ENCODE data around the gene RFX3.

Gene RFX3

GRCh38 chr9:3447143-3447542 is 78.7 kb downstream of the RFX3 start:
- Histone ChIP-seq H3K27me3 (ENCODE audit: control insufficient read depth, insufficient read depth, low read length) (no peaks in the 10 kb centered on the region), H3K9me3 (ENCODE audit: control insufficient read depth, low read length) (no peaks in the 10 kb centered on the region), H3K36me3 (ENCODE audit: control insufficient read depth, insufficient read depth, low read length) (no peaks in the 10 kb centered on the region), H3K9ac (no peak overlapping the region), H3K4me3 (ENCODE audit: low read depth, low read length) (no peak overlapping the region), H3K79me2 (no peaks in the 10 kb centered on the region), H3K27ac (no peak overlapping the region), H2AFZ (no peak overlapping the region), H3K4me2 (ENCODE audit: low read length) (no peak overlapping the region), H3K4me1 (no peaks in the 10 kb centered on the region)
- TF ChIP-seq, protein P1, sequence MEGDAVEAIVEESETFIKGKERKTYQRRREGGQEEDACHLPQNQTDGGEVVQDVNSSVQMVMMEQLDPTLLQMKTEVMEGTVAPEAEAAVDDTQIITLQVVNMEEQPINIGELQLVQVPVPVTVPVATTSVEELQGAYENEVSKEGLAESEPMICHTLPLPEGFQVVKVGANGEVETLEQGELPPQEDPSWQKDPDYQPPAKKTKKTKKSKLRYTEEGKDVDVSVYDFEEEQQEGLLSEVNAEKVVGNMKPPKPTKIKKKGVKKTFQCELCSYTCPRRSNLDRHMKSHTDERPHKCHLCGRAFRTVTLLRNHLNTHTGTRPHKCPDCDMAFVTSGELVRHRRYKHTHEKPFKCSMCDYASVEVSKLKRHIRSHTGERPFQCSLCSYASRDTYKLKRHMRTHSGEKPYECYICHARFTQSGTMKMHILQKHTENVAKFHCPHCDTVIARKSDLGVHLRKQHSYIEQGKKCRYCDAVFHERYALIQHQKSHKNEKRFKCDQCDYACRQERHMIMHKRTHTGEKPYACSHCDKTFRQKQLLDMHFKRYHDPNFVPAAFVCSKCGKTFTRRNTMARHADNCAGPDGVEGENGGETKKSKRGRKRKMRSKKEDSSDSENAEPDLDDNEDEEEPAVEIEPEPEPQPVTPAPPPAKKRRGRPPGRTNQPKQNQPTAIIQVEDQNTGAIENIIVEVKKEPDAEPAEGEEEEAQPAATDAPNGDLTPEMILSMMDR (IDR thresholded peaks at IDR 0.05) = no peak

DNA sequence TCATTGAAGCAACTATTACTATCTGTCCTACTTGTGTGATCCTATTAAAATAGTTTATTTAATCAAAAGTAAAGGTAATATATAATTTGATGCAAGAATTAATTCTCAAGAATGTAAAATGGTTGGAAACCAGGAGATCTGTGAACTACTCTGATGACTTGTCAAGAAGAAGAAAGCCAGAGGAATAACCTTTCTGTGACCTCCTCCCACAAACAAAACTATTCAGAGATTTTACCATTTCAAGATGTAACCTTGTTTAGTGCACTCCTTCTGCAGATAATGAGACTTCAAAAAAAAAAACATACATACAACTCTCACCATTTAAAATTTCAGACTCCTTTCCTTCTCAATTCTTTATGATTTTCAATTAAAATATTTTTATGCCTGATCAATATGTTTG is 79.5 kb downstream of the RFX3 start:
- no peaks in the 10 kb centered on the region for H3K36me3 ChIP-seq (ENCODE audit: control insufficient read depth, insufficient read depth, low read length)
- H3K9me3 ChIP-seq (ENCODE audit: control insufficient read depth, low read length) = no peaks in the 10 kb centered on the region
- H2AFZ ChIP-seq = no peak overlapping the region
- TF ChIP-seq, protein P1 (IDR thresholded peaks at IDR 0.05) = no peak
- no peaks in the 10 kb centered on the region for H3K27me3 ChIP-seq (ENCODE audit: control insufficient read depth, insufficient read depth, low read length)
- no peak overlapping the region for H3K4me2 ChIP-seq (ENCODE audit: low read length)
- H3K79me2 ChIP-seq = no peaks in the 10 kb centered on the region
- no peak overlapping the region for H3K9ac ChIP-seq
- no peak overlapping the region for H3K27ac ChIP-seq
- H3K4me1 ChIP-seq = no peaks in the 10 kb centered on the region
- no peak overlapping the region for H3K4me3 ChIP-seq (ENCODE audit: low read depth, low read length)

GRCh38 chr9:3444016-3444415 is 81.8 kb downstream of the RFX3 start:
- H3K27ac ChIP-seq = no peak overlapping the region
- no peaks in the 10 kb centered on the region for H3K27me3 ChIP-seq (ENCODE audit: control insufficient read depth, insufficient read depth, low read length)
- no peak overlapping the region for H3K4me3 ChIP-seq (ENCODE audit: low read depth, low read length)
- TF ChIP-seq, protein P1 (IDR thresholded peaks at IDR 0.05) = no peak
- no peak overlapping the region for H3K4me2 ChIP-seq (ENCODE audit: low read length)
- H3K9ac ChIP-seq = no peak overlapping the region
- H3K4me1 ChIP-seq = no peaks in the 10 kb centered on the region
- no peak overlapping the region for H2AFZ ChIP-seq
- H3K9me3 ChIP-seq (ENCODE audit: control insufficient read depth, low read length) = no peaks in the 10 kb centered on the region
- no peaks in the 10 kb centered on the region for H3K36me3 ChIP-seq (ENCODE audit: control insufficient read depth, insufficient read depth, low read length)
- H3K79me2 ChIP-seq = no peaks in the 10 kb centered on the region

DNA sequence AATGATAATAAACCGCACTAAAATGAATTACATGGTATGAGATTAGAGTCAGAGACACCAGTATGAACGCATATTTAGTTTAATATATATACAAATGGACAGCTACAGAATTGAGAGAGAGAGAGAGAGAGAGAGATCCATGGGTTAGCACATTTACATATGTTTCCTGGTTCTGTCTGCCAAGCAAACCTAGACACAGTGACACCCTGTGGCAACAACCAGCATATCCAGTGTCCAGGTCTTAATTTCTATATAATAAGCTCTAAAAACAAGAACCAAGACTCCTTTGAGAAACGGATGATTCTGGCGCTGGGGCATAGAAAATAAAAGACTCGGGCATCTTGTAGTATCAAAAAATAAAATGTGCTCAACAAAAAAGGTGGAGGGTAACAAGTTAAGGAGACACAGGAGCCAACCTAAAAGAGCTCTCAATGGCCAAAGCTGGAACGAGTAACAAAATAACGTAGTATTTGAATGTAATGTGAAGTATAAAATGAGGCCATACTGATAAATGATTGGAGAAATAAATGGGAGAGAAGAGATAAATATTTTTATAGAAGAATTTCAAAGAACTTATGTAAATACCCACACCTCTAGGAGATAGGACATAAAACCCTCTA is 84.5 kb downstream of the RFX3 start:
- Histone ChIP-seq H3K9ac (no peak overlapping the region), H3K36me3 (ENCODE audit: control insufficient read depth, insufficient read depth, low read length) (no peaks in the 10 kb centered on the region), H3K27ac (no peak overlapping the region), H3K4me3 (ENCODE audit: low read depth, low read length) (no peak overlapping the region), H3K4me2 (ENCODE audit: low read length) (no peak overlapping the region), H2AFZ (no peak overlapping the region), H3K79me2 (no peaks in the 10 kb centered on the region), H3K9me3 (ENCODE audit: control insufficient read depth, low read length) (no peaks in the 10 kb centered on the region), H3K27me3 (ENCODE audit: control insufficient read depth, insufficient read depth, low read length) (no peaks in the 10 kb centered on the region), H3K4me1 (no peaks in the 10 kb centered on the region)
- TF ChIP-seq, protein P1 (IDR thresholded peaks at IDR 0.05) = no peak
